ENCODE data around the gene ASTN2. TPM values are rescaled to one million over a fixed set of nuclear protein-coding genes. Genes with fewer than 3 reads are reported as not detected.

ASTN2 gene
- total and polyA plus RNA-seq, 2 experiments from 2014 or later = 5.8 to 7.5 TPM

- no peaks in the 10 kb centered on the region for H3K9me2 ChIP-seq (ENCODE audit: insufficient read depth)
- H3K4me3 ChIP-seq = no peak overlapping the region
- H3K9ac ChIP-seq = no peak overlapping the region
- H3F3A ChIP-seq (ENCODE audit: insufficient read depth) = peaks cover 16% of the 10 kb centered on the region
- H3K4me1 ChIP-seq (ENCODE audit: insufficient read depth) = peaks cover 17% of the 10 kb centered on the region
- no peaks in the 10 kb centered on the region for H3K36me3 ChIP-seq (ENCODE audit: low read depth)
- H3K27ac ChIP-seq = no peak overlapping the region
- H3K79me2 ChIP-seq (ENCODE audit: insufficient read depth) = no peaks in the 10 kb centered on the region
- H4K20me1 ChIP-seq (ENCODE audit: insufficient read depth) = no peaks in the 10 kb centered on the region
- no peaks in the 10 kb centered on the region for H3K9me3 ChIP-seq (ENCODE audit: low read depth)
- in situ Hi-C loops (cut with MboI) = loop anchor here (25.0 kb wide), 1 partner anchor 393 kb away; the partner anchor contains the start of gene PAPPA
- no peak for DNase-seq
- TF ChIP-seq EZH2 (IDR thresholded peaks at IDR 0.05; ENCODE audit: insufficient read depth, poor library complexity, severe bottlenecking) (no peak), EZH2phosphoT487 (IDR thresholded peaks at IDR 0.05; ENCODE audit: insufficient read depth, low read depth) (no peak)
- H3K27me3 ChIP-seq (replicated peaks; ENCODE audit: insufficient read depth) = no peaks in the 10 kb centered on the region
- 83 to 86% methylated on average over 6 to 7 of the region's 7 CpGs for WGBS, 2 experiments (ENCODE audit: low coverage in 1 of 2, low lambda C conversion rate in 2 of 2, missing lambda C conversion rate in 2 of 2)
- H3K4me2 ChIP-seq (ENCODE audit: unreplicated experiment) = no peak overlapping the region
- no peak overlapping the region for H2AFZ ChIP-seq
Observed at GRCh38 chr9:116555119-116555518, 859.7 kb downstream of the ASTN2 start.

GRCh38 chr9:116550696-116551436 is 864.0 kb downstream of the ASTN2 start:
- Histone ChIP-seq H3K27me3 (replicated peaks; ENCODE audit: insufficient read depth) (no peaks in the 10 kb centered on the region), H3K9ac (peak overlapping the region; percentile 46), H3K79me2 (ENCODE audit: insufficient read depth) (no peaks in the 10 kb centered on the region), H3K4me2 (ENCODE audit: unreplicated experiment) (peak overlapping the region; percentile 62), H3F3A (ENCODE audit: insufficient read depth) (peaks cover 30% of the 10 kb centered on the region), H2AFZ (peak overlapping the region; percentile 23; the same call in 1 of the 2 replicates), H3K36me3 (ENCODE audit: low read depth) (no peaks in the 10 kb centered on the region), H3K9me3 (ENCODE audit: low read depth) (no peaks in the 10 kb centered on the region), H3K4me1 (ENCODE audit: insufficient read depth) (peaks cover 49% of the 10 kb centered on the region), H3K27ac (peak overlapping the region; percentile 77), H3K9me2 (ENCODE audit: insufficient read depth) (no peaks in the 10 kb centered on the region), H3K4me3 (peak overlapping the region; percentile 14; the same call in 1 of the 2 replicates), H4K20me1 (ENCODE audit: insufficient read depth) (no peaks in the 10 kb centered on the region)
- 2 to 6% methylated on average over 3 of the region's 3 CpGs for WGBS, 2 experiments (ENCODE audit: low coverage in 1 of 2, low lambda C conversion rate in 2 of 2, missing lambda C conversion rate in 2 of 2)
- TF ChIP-seq EZH2phosphoT487 (IDR thresholded peaks at IDR 0.05; ENCODE audit: insufficient read depth, low read depth) (no peak), EZH2 (IDR thresholded peaks at IDR 0.05; ENCODE audit: insufficient read depth, poor library complexity, severe bottlenecking) (no peak)
- peak; percentile 79 for DNase-seq
- in situ Hi-C loops (cut with MboI) = loop anchor here (25.0 kb wide), 1 partner anchor 389 kb away; the partner anchor contains the start of gene PAPPA

GRCh38 chr9:116549786-116550660 is 864.8 kb downstream of the ASTN2 start:
- no peaks in the 10 kb centered on the region for H3K79me2 ChIP-seq (ENCODE audit: insufficient read depth)
- in situ Hi-C loops (cut with MboI) = loop anchor here (25.0 kb wide), 1 partner anchor 388 kb away; the partner anchor contains the start of gene PAPPA

GRCh38 chr9:116549061-116549664 is 865.7 kb downstream of the ASTN2 start:
- H3K27ac ChIP-seq = peak overlapping the region; percentile 77
- H3K27me3 ChIP-seq (replicated peaks; ENCODE audit: insufficient read depth) = no peaks in the 10 kb centered on the region
- no peak overlapping the region for H2AFZ ChIP-seq
- H3K9me3 ChIP-seq (ENCODE audit: low read depth) = no peaks in the 10 kb centered on the region
- no peaks in the 10 kb centered on the region for H3K79me2 ChIP-seq (ENCODE audit: insufficient read depth)
- H4K20me1 ChIP-seq (ENCODE audit: insufficient read depth) = no peaks in the 10 kb centered on the region
- TF ChIP-seq EZH2phosphoT487 (IDR thresholded peaks at IDR 0.05; ENCODE audit: insufficient read depth, low read depth) = peak; percentile 88
- TF ChIP-seq EZH2 (IDR thresholded peaks at IDR 0.05; ENCODE audit: insufficient read depth, poor library complexity, severe bottlenecking) = no peak
- no peaks in the 10 kb centered on the region for H3K36me3 ChIP-seq (ENCODE audit: low read depth)
- H3F3A ChIP-seq (ENCODE audit: insufficient read depth) = peaks cover 43% of the 10 kb centered on the region
- peak overlapping the region; percentile 29; the same call in 1 of the 2 replicates for H3K4me3 ChIP-seq
- peaks cover 58% of the 10 kb centered on the region for H3K4me1 ChIP-seq (ENCODE audit: insufficient read depth)
- no peaks in the 10 kb centered on the region for H3K9me2 ChIP-seq (ENCODE audit: insufficient read depth)
- WGBS, 2 experiments (ENCODE audit: low coverage in 1 of 2, low lambda C conversion rate in 2 of 2, missing lambda C conversion rate in 2 of 2) = 0 to 2% methylated on average over 9 of the region's 9 CpGs
- peak overlapping the region; percentile 52 for H3K9ac ChIP-seq
- DNase-seq = peak; percentile 99
- peak overlapping the region; percentile 60 for H3K4me2 ChIP-seq (ENCODE audit: unreplicated experiment)
- in situ Hi-C loops (cut with MboI) = no loop called here

More at GRCh38 chr9:116549786-116550660, 864.8 kb downstream of the ASTN2 start:
- Histone ChIP-seq H4K20me1 (ENCODE audit: insufficient read depth) (no peaks in the 10 kb centered on the region), H3K9me2 (ENCODE audit: insufficient read depth) (no peaks in the 10 kb centered on the region), H3K9me3 (ENCODE audit: low read depth) (no peaks in the 10 kb centered on the region), H3K9ac (peak overlapping the region; percentile 46), H3K4me3 (0 out of 2 replicates have a peak overlapping the region, but pooled peaks have one; percentile 14), H3K27me3 (replicated peaks; ENCODE audit: insufficient read depth) (no peaks in the 10 kb centered on the region), H3K4me2 (ENCODE audit: unreplicated experiment) (peak overlapping the region; percentile 62), H2AFZ (peak overlapping the region; percentile 23; the same call in 1 of the 2 replicates), H3K36me3 (ENCODE audit: low read depth) (no peaks in the 10 kb centered on the region), H3K4me1 (ENCODE audit: insufficient read depth) (peaks cover 49% of the 10 kb centered on the region), H3K27ac (peak overlapping the region; percentile 77), H3F3A (ENCODE audit: insufficient read depth) (peaks cover 34% of the 10 kb centered on the region)
- TF ChIP-seq EZH2 (IDR thresholded peaks at IDR 0.05; ENCODE audit: insufficient read depth, poor library complexity, severe bottlenecking) (no peak), EZH2phosphoT487 (IDR thresholded peaks at IDR 0.05; ENCODE audit: insufficient read depth, low read depth) (no peak)
- peak; percentile 58 for DNase-seq
- 51 to 55% methylated on average over 5 of the region's 5 CpGs for WGBS, 2 experiments (ENCODE audit: low coverage in 1 of 2, low lambda C conversion rate in 2 of 2, missing lambda C conversion rate in 2 of 2)

Data from GM23248 (cell line).